GM18502 (cell line): ENCODE measurements around the gene DDX46.
A peak's percentile ranks its signal among the peaks of the same experiment; 100 is the strongest.
"Not testable (repeated sequence)": the region's sequence is repeated elsewhere in the genome, so short reads cannot be mapped to it uniquely, and the experiment has no call there.

ENCODE experiments used
- ATAC-seq: cut with Tn5 transposase; IDR thresholded peaks from one replicate; pipeline ENCODE4 v1.9.1; 2021; ENCODE audit warnings: mild to moderate bottlenecking; ENCODE audit not compliant: unreplicated experiment, poor library complexity

DDX46 gene

GRCh38 chr5:134837530-134838181 is 79.1 kb downstream of the DDX46 start:
- no peak for ATAC-seq

GRCh38 chr5:134838361-134838760 is 79.8 kb downstream of the DDX46 start:
- ATAC-seq: not testable (repeated sequence)

GRCh38 chr5:134840811-134841210 is 82.2 kb downstream of the DDX46 start:
- no peak for ATAC-seq

- no peak for ATAC-seq
These were observed 85.7 kb downstream of the DDX46 start for GRCh38 chr5:134844252-134844651.

- ATAC-seq: no peak
These were observed 86.8 kb downstream of the DDX46 start for GRCh38 chr5:134845335-134845851.

- ATAC-seq: peak; percentile 93
These were observed 87.5 kb downstream of the DDX46 start, which contains the start of gene C5orf24 for GRCh38 chr5:134845852-134846640. TSS of gene C5orf24 (plus strand) at chr5:134845968. CDS start at chr5:134854901, 8,933 bp downstream.

- peak; percentile 2 for ATAC-seq
These were observed 88.0 kb downstream of the DDX46 start for GRCh38 chr5:134846641-134846960.

GRCh38 chr5:134849434-134849933 is 90.9 kb downstream of the DDX46 start:
- ATAC-seq: not testable (repeated sequence)

- no peak for ATAC-seq
These were observed 92.8 kb downstream of the DDX46 start for GRCh38 chr5:134851307-134851923.

- not testable (repeated sequence) for ATAC-seq
These were observed 97.9 kb downstream of the DDX46 start for GRCh38 chr5:134856465-134856864.

- no peak for ATAC-seq
These were observed 98.8 kb downstream of the DDX46 start for GRCh38 chr5:134857401-134857800.

- no peak for ATAC-seq
These were observed 106.1 kb downstream of the DDX46 start for GRCh38 chr5:134864707-134865106.

GRCh38 chr5:134873494-134873893 is 114.9 kb downstream of the DDX46 start:
- ATAC-seq: no peak

- peak; percentile 81 for ATAC-seq
These were observed 115.6 kb downstream of the DDX46 start, which contains the start of gene TXNDC15 for GRCh38 chr5:134873987-134874830. TSS of gene TXNDC15 (plus strand) at chr5:134874371. CDS start at chr5:134874428, 57 bp downstream.

- ATAC-seq: peak; percentile 36
These were observed 116.5 kb downstream of the DDX46 start for GRCh38 chr5:134874831-134875655.

- no peak for ATAC-seq
These were observed 118.6 kb downstream of the DDX46 start for GRCh38 chr5:134877159-134877558.

- ATAC-seq: no peak
These were observed 119.8 kb downstream of the DDX46 start for GRCh38 chr5:134878403-134878802.

GRCh38 chr5:134879456-134879855 is 120.9 kb downstream of the DDX46 start:
- ATAC-seq: no peak
